K562 (cell line): Measurements from ENCODE around the gene SH3RF1.

ENCODE experiments used
- CREB1 ChIP-seq, 2 experiments: sonication (generic) in 1 of 2; formaldehyde crosslinking in 1 of 2; IDR thresholded peaks; 2 replicates each; pipeline versions ENCODE4 v1.6.1 to v1.8.0; 2012 to 2022; ENCODE audit warnings: inconsistent platforms in 1 of 2, mild to moderate bottlenecking in 1 of 2, missing genetic modification reagents in 1 of 2, moderate library complexity in 1 of 2
- EZH2 ChIP-seq: IDR thresholded peaks from 2 replicates; pipeline ENCODE4 v1.6.1; 2012; ENCODE audit warnings: low read depth, mild to moderate bottlenecking, inconsistent platforms, low read length, borderline replicate concordance
- ZNF146 ChIP-seq: IDR thresholded peaks from one replicate; pipeline ENCODE4 v1.6.1; 2018; ENCODE audit warnings: missing compliant biosample characterization; ENCODE audit not compliant: unreplicated experiment

DNA sequence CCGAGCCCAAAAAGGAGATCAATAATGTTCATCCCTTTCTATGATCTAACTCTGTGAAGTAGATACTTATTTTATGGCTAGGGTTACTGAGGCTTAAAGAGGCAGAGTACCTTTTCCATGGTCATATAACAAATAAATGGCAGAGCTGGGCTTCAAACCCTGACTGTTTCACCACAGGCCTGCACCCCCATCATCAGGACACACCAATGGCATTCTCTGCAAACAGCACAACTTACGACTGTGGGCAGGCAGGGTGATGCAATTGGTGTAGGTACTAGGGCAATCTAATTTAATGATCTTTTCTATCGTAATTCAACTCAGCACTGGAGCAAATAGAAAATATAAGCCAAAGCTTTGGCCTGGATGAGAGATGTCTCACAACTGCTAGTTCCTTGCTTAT, 141.9 kb downstream of the SH3RF1 start:
- no peak for TF ChIP-seq CREB1 (IDR thresholded peaks at IDR 0.05)
- TF ChIP-seq CREB1 (CRISPR knock-in tag; IDR thresholded peaks at IDR 0.05): no peak
- TF ChIP-seq EZH2: no peak
- TF ChIP-seq ZNF146 (CRISPR knock-in tag): no peak
